Karpas-422 (cell line): ENCODE results near the gene HSF2BP. TPM values are rescaled to one million over a fixed set of nuclear protein-coding genes. Genes with fewer than 3 reads are reported as not detected.
"Not testable (repeated sequence)": the region's sequence is repeated elsewhere in the genome, so short reads cannot be mapped to it uniquely, and the experiment has no call there.

ENCODE experiments used
- DNase-seq: peaks from one replicate; pipeline ENCODE4 v3.0.0-alpha.2; 2015
- H2AFZ ChIP-seq: fragments of 200-600 bp; sonication (generic); 2 replicates; pipeline ENCODE4 v1.6.1; 2014; ENCODE audit warnings: antibody characterized with exemption, low read length, mixed read lengths
- H3K27ac ChIP-seq: fragments of 200-600 bp; sonication (generic); 2 replicates; pipeline ENCODE4 v1.5.1; 2014; ENCODE audit warnings: mild to moderate bottlenecking, low read length, moderate library complexity
- H3K27me3 ChIP-seq: fragments of 200-600 bp; sonication (generic); 2 replicates; pipeline ENCODE4 v1.6.1; 2014; ENCODE audit warnings: low read length, mixed read lengths
- H3K36me3 ChIP-seq: fragments of 200-600 bp; sonication (generic); 2 replicates; pipeline ENCODE4 v1.6.1; 2014; ENCODE audit warnings: low read length, mixed read lengths; ENCODE audit not compliant: insufficient read depth
- H3K4me1 ChIP-seq: fragments of 200-600 bp; sonication (generic); 2 replicates; pipeline ENCODE4 v1.6.1; 2014; ENCODE audit warnings: mild to moderate bottlenecking, low read length, mixed read lengths
- H3K4me2 ChIP-seq: fragments of 200-600 bp; sonication (generic); 2 replicates; pipeline ENCODE4 v1.6.1; 2014; ENCODE audit warnings: low read length, low read depth, mild to moderate bottlenecking; ENCODE audit not compliant: poor library complexity, severe bottlenecking
- H3K4me3 ChIP-seq: fragments of 200-600 bp; sonication (generic); 2 replicates; pipeline ENCODE4 v1.5.1; 2014; ENCODE audit warnings: mild to moderate bottlenecking, antibody characterized with exemption, low read length, mixed read lengths
- H3K79me2 ChIP-seq: fragments of 200-600 bp; sonication (generic); 2 replicates; pipeline ENCODE4 v1.6.1; 2014; ENCODE audit warnings: mild to moderate bottlenecking, low read length, mixed read lengths
- H3K9ac ChIP-seq: fragments of 200-600 bp; sonication (generic); 2 replicates; pipeline ENCODE4 v1.6.0; 2014; ENCODE audit warnings: low read length
- H3K9me2 ChIP-seq: fragments of 200-600 bp; sonication (generic), shearing (Covaris generic); replicated peaks from 2 replicates; pipeline ENCODE4 v1.6.0; 2014; ENCODE audit warnings: mild to moderate bottlenecking, low read length, moderate library complexity; ENCODE audit not compliant: insufficient read depth
- H3K9me3 ChIP-seq: fragments of 300-700, 200-600 bp; sonication (generic); 2 replicates; pipeline ENCODE4 v1.6.1; 2014; ENCODE audit warnings: low read length, mixed read lengths
- H4K20me1 ChIP-seq: fragments of 200-600 bp; sonication (generic); 2 replicates; pipeline ENCODE4 v1.6.1; 2014; ENCODE audit warnings: mild to moderate bottlenecking, antibody characterized with exemption, low read length, low read depth; ENCODE audit not compliant: insufficient read depth
- total RNA-seq: library from RNA; depleted of rRNA; stranded (reverse); fragments of >200 nt; shearing (Covaris generic); gene quantifications from 2 replicates; pipeline ENCODE4 v1.2.3, GENCODE V29; 2014; ENCODE audit warnings: low replicate concordance

Gene HSF2BP
- total RNA-seq, 1 experiment from 2014 or later, result 0.67 TPM

DNA sequence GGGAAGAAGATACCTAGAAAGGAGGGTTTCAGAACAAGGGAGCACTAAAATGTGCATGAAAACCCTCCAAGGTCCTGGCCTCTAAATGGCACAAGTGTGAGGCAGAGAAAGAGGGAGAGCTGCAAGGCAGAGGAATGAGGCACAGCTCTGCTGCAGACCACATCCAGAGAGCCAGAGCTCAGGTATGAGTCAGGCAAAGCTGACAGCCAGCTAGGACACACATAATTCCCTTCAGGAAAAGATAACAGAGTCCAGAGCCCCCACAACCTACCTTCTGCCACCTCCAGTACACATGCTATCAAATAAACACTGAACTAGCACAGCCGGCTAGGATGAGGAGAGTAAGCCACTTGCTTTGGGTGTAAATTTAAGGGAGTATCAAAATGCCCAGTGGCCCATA lies 62.2 kb downstream of the HSF2BP start:
- no peak for DNase-seq
- no peaks in the 10 kb centered on the region for H3K4me1 ChIP-seq
- H3K4me2 ChIP-seq, result no peak overlapping the region
- no peak overlapping the region for H3K27ac ChIP-seq
- H4K20me1 ChIP-seq, result no peaks in the 10 kb centered on the region
- H3K36me3 ChIP-seq, result no peaks in the 10 kb centered on the region
- no peak overlapping the region for H3K4me3 ChIP-seq
- no peaks in the 10 kb centered on the region for H3K9me2 ChIP-seq
- H3K79me2 ChIP-seq, result no peaks in the 10 kb centered on the region
- H3K9me3 ChIP-seq, result no peaks in the 10 kb centered on the region
- 0 out of 2 replicates have a peak, but pooled peaks cover 3% of the 10 kb centered on the region for H3K27me3 ChIP-seq
- H2AFZ ChIP-seq, result no peak overlapping the region
- H3K9ac ChIP-seq, result no peak overlapping the region

DNA sequence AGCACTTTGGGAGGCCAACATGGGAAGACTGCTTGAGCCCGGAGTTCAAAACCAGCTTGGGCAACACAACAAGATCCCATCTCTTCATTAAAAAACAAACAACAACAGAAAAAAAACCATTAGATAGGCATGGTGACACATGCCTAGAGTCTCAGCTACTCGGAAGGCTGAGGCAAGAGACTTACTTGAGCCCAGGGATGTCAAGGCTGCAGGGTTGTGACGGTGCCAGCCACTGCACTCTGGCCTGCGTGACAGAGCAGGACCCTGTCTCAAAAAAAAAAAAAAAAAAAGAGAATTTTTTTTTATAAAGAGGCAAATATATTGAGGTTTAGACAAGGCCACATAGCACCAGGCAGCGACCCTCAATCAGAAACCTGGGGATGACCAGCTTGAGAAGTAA lies 62.7 kb downstream of the HSF2BP start:
- no peaks in the 10 kb centered on the region for H3K36me3 ChIP-seq
- DNase-seq, result no peak
- H3K9me3 ChIP-seq, result no peaks in the 10 kb centered on the region
- 0 out of 2 replicates have a peak, but pooled peaks cover 3% of the 10 kb centered on the region for H3K27me3 ChIP-seq
- no peak overlapping the region for H2AFZ ChIP-seq
- H4K20me1 ChIP-seq, result no peaks in the 10 kb centered on the region
- no peak overlapping the region for H3K4me2 ChIP-seq
- H3K4me3 ChIP-seq, result no peak overlapping the region
- no peaks in the 10 kb centered on the region for H3K79me2 ChIP-seq
- no peaks in the 10 kb centered on the region for H3K4me1 ChIP-seq
- H3K27ac ChIP-seq, result no peak overlapping the region
- H3K9ac ChIP-seq, result no peak overlapping the region
- no peaks in the 10 kb centered on the region for H3K9me2 ChIP-seq

DNA sequence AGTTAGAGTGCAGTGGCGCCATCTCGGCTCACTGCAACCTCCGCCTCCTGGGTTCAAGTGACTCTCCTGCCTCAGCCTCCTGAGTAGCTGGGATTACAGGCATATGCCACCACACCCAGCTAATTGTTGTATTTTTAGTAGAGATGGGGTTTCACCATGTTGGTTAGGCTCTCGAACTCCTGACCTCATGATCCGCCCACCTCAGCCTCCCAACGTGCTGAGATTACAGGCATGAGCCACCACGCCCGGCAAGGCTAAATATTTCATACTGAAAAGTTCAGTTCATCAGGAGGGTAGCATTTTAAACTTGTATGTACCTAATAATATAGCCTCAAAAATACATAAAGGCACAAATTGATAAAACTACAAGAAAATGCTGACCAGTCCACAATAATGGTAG lies 63.5 kb downstream of the HSF2BP start:
- not testable (repeated sequence) for H3K36me3 ChIP-seq, H3K79me2 ChIP-seq, H3K9me2 ChIP-seq, H3K4me2 ChIP-seq, H2AFZ ChIP-seq, H3K27ac ChIP-seq, H3K4me3 ChIP-seq, H3K9ac ChIP-seq, H3K27me3 ChIP-seq, H4K20me1 ChIP-seq, H3K4me1 ChIP-seq, DNase-seq, H3K9me3 ChIP-seq

DNA sequence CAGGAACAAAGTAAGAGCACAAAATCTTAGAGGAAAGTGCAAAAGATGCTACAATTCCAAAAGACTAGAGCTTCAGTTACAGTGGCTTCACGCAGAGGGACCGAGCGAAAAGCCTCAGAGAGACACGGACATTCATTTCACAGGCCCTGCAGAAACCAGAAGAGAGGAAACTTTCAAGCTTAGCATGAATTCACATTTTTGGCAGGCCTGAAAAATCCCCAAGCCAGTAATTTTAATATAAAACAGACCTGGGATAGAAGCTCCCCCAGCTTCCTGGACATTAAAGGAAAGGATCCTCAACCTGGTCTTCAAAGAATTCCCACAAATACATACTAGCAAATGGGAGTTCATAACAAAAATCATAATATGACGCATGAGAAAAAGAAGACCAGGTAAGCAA lies 66.2 kb downstream of the HSF2BP start:
- Histone ChIP-seq H3K79me2 (no peaks in the 10 kb centered on the region), H3K27me3 (no peaks in the 10 kb centered on the region), H3K4me3 (no peak overlapping the region), H3K4me1 (no peaks in the 10 kb centered on the region), H3K27ac (no peak overlapping the region), H2AFZ (no peak overlapping the region), H3K36me3 (no peaks in the 10 kb centered on the region), H3K4me2 (no peak overlapping the region), H4K20me1 (no peaks in the 10 kb centered on the region), H3K9me3 (no peaks in the 10 kb centered on the region), H3K9me2 (no peaks in the 10 kb centered on the region), H3K9ac (no peak overlapping the region)
- no peak for DNase-seq

DNA sequence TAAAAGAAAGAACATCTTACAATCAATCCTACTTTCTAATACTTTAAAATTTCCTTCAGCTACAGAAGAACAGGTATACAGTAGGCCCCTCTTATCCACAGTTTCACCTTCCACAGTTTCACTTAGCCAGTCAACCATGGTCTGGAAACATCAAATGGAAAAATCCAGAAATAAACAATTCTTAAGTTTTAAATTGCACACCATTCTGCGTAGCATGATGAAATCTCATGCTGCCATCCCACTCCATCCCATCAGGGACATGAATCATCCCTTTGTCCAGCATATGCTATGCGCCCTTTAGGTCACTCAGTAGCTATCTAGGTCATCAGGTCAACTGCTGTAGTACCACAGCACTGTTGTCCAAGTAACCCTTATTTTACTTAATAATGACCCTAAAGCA lies 67.7 kb downstream of the HSF2BP start:
- no peaks in the 10 kb centered on the region for H4K20me1 ChIP-seq
- H3K9me3 ChIP-seq, result no peaks in the 10 kb centered on the region
- no peaks in the 10 kb centered on the region for H3K9me2 ChIP-seq
- H3K27ac ChIP-seq, result no peak overlapping the region
- H3K4me2 ChIP-seq, result no peak overlapping the region
- H3K4me1 ChIP-seq, result no peaks in the 10 kb centered on the region
- no peak for DNase-seq
- H3K36me3 ChIP-seq, result no peaks in the 10 kb centered on the region
- no peaks in the 10 kb centered on the region for H3K27me3 ChIP-seq
- H3K79me2 ChIP-seq, result no peaks in the 10 kb centered on the region
- no peak overlapping the region for H3K9ac ChIP-seq
- no peak overlapping the region for H2AFZ ChIP-seq
- no peak overlapping the region for H3K4me3 ChIP-seq

GRCh38 chr21:43590194-43590593 lies 69.1 kb downstream of the HSF2BP start:
- Histone ChIP-seq H4K20me1 (no peaks in the 10 kb centered on the region), H3K9me3 (no peaks in the 10 kb centered on the region), H3K27me3 (no peaks in the 10 kb centered on the region), H3K9me2 (no peaks in the 10 kb centered on the region), H3K79me2 (no peaks in the 10 kb centered on the region), H3K4me3 (no peak overlapping the region), H3K4me2 (no peak overlapping the region), H2AFZ (no peak overlapping the region), H3K36me3 (no peaks in the 10 kb centered on the region), H3K9ac (no peak overlapping the region), H3K4me1 (no peaks in the 10 kb centered on the region), H3K27ac (no peak overlapping the region)
- no peak for DNase-seq

DNA sequence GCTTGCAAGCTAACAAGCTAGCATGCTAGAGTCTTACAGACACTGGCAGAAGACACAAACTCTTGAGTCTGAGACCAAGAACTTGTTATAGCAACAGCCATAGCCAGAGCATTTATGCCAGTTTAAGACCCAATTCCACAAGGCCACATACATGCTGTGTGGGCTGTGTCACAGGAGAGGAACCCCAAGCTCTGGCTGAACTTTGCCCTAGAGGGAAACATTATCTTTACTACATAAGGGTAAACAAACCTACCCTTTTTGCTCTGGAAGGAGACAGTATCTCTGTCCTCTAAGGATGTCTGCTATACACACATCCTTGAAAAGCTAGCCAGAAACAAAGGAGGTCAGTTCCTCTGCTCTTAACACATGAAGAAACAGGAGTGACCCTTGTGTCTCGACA lies 70.3 kb downstream of the HSF2BP start:
- no peaks in the 10 kb centered on the region for H3K27me3 ChIP-seq
- H3K9ac ChIP-seq, result no peak overlapping the region
- H4K20me1 ChIP-seq, result no peaks in the 10 kb centered on the region
- no peaks in the 10 kb centered on the region for H3K36me3 ChIP-seq
- no peak overlapping the region for H3K27ac ChIP-seq
- no peak overlapping the region for H3K4me3 ChIP-seq
- H3K9me2 ChIP-seq, result no peaks in the 10 kb centered on the region
- no peaks in the 10 kb centered on the region for H3K9me3 ChIP-seq
- no peaks in the 10 kb centered on the region for H3K4me1 ChIP-seq
- H3K4me2 ChIP-seq, result no peak overlapping the region
- H2AFZ ChIP-seq, result no peak overlapping the region
- no peaks in the 10 kb centered on the region for H3K79me2 ChIP-seq
- DNase-seq, result no peak

DNA sequence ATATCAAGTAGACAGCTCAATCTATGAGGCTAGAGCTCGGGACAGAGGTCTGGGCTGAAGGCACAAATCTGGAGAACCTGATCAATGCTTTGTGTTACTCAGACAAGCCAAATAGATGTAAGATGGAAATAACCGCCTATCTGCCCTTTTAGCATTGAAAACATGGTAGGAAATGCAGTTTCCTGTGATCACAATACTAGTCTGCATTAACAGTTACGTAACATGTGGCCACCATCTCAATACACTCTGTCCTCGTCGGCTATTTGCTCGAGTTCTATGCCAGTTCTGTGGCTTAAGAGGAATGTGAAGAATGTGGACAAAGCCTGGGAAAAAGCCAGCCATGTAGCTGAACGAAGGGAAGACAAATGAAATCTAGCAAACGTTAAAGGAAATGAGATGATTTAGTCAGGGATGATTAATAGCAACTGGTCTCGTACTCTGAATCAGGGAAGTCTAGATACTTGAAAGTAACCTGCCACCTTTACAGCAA lies 73.3 kb downstream of the HSF2BP start:
- no peak for DNase-seq
- H3K4me3 ChIP-seq, result no peak overlapping the region
- H3K9me2 ChIP-seq, result no peaks in the 10 kb centered on the region
- H3K27ac ChIP-seq, result no peak overlapping the region
- no peak overlapping the region for H3K9ac ChIP-seq
- H3K4me2 ChIP-seq, result no peak overlapping the region
- H3K4me1 ChIP-seq, result no peaks in the 10 kb centered on the region
- no peaks in the 10 kb centered on the region for H3K27me3 ChIP-seq
- H2AFZ ChIP-seq, result no peak overlapping the region
- no peaks in the 10 kb centered on the region for H4K20me1 ChIP-seq
- no peaks in the 10 kb centered on the region for H3K36me3 ChIP-seq
- no peaks in the 10 kb centered on the region for H3K79me2 ChIP-seq
- no peaks in the 10 kb centered on the region for H3K9me3 ChIP-seq

DNA sequence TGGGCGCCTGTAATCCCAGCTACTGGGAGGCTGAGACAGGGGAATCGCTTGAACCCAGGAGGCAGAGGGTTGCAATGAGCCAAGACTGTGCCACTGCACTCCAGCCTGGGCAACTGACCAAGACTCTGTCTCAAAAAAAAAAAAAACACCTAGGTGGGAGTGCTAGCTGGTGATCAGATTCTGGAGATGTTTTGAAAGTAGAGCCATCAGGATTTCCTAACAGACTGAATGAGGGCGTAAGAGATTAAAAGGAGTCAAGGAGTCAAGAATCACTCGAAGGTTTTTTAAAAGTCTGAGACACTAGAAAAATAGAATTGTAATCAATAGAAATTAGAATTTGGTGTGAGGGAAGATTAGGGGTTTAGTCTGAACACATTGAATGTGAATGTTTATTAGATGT lies 73.8 kb downstream of the HSF2BP start:
- no peak overlapping the region for H3K4me2 ChIP-seq

More for the DNA sequence above, 73.8 kb downstream of the HSF2BP start:
- no peak for DNase-seq
- no peaks in the 10 kb centered on the region for H3K36me3 ChIP-seq
- no peak overlapping the region for H3K9ac ChIP-seq
- H3K9me2 ChIP-seq, result no peaks in the 10 kb centered on the region
- H3K27me3 ChIP-seq, result no peaks in the 10 kb centered on the region
- H3K27ac ChIP-seq, result no peak overlapping the region
- no peaks in the 10 kb centered on the region for H4K20me1 ChIP-seq
- no peaks in the 10 kb centered on the region for H3K9me3 ChIP-seq
- H3K4me3 ChIP-seq, result no peak overlapping the region
- H3K79me2 ChIP-seq, result no peaks in the 10 kb centered on the region
- no peak overlapping the region for H2AFZ ChIP-seq
- no peaks in the 10 kb centered on the region for H3K4me1 ChIP-seq
